Measurements from ENCODE around the gene PCBP3.
"Not testable (repeated sequence)": the region's sequence is repeated elsewhere in the genome, so short reads cannot be mapped to it uniquely, and the experiment has no call there.

The PCBP3 gene

DNA sequence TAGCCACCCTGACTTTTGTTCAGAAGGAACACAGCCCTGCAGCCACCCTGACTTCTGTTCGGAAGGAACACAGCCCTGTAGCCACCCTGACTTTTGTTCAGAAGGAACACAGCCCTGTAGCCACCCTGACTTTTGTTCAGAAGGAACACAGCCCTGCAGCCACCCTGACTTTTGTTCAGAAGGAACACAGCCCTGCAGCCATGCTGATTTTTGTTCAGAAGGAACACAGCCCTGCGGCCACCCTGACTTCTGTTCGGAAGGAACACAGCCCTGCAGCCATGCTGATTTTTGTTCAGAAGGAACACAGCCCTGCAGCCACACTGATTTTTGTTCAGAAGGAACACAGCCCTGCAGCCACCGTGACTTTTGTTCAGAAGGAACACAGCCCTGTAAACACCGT lies 208.9 kb downstream of the PCBP3 start:
- not testable (repeated sequence) for DNase-seq

DNA sequence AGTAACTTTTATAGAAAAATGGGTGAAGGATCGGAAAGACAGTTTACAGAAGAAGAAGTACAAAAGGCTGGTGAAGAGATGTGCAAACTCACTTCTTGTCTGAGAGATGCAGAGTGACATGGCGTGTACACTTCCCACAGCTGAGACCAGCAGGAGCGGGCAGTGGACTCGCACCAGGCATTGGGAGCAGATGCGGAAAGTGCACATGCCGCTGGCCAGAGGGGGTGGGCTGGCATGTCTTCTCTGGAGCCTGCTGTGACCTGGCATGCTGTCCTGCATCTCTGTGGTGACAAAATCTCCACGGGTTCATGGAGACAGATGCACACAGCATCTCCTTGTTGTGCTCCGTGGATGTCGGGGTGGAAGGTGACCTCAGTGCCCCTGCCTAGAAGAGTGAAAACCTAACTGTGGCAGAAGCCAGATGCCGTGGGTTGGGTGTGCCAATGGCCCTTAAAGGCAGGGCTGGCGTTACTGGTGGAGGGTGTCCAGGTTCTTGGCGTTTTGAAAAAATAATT lies 209.4 kb downstream of the PCBP3 start:
- DNase-seq = no peak

GRCh38 chr21:45853703-45854342 lies 210.3 kb downstream of the PCBP3 start:
- no peak for DNase-seq

DNA sequence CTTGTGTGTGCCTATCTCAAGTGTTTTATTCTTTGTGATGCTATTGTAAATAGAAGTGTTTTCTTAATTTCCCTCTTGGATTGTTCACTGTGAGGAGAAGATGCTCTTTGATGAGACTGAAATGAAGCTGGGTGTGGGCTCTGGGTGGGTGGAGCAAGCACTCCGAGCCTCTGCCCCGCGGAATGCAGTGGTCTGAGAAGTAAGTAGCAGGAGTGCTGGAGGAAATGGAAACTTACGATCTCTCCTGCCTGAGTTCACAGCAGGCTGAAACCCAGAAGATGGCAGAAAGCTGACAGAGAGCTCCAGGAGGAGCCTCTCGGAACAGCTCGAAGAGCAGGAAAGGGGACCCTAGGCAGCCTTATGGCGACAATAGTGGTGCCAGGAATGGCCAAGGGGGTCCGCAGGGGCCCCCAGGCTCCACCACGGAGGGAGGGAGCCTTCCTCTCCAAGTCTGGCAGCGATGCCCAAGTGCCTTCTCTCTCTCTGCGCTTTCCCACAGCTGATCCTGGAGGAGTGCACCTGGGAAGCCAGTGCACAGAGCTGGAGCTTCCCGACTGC lies 211.2 kb downstream of the PCBP3 start:
- no peak for DNase-seq

DNA sequence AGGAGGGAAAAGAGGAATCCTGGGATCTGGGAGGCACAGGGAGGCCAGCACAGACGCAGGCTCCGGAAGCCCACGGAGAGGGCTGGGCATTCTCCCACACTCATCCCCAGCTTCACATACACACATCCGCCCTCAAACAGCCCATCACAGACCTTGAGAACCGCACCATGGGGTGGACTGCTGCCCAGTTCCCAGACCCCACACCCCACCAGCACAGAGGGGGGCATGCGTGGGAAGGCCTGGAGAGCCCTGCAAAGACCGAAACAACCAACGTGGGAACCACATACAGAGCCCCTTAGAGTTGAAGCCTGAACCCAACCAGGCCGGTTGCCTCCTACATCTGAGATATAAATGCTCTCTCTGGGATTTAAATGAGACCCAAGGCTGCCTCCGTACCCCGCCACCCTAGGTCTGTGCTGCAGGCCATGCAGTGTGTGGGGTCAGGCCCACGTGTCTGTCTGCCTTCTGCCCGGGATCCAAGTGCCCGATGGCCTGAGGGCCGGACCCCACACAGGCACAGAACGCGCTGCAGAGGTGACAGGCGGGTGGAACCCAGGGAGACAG lies 211.8 kb downstream of the PCBP3 start:
- no peak for DNase-seq

DNA sequence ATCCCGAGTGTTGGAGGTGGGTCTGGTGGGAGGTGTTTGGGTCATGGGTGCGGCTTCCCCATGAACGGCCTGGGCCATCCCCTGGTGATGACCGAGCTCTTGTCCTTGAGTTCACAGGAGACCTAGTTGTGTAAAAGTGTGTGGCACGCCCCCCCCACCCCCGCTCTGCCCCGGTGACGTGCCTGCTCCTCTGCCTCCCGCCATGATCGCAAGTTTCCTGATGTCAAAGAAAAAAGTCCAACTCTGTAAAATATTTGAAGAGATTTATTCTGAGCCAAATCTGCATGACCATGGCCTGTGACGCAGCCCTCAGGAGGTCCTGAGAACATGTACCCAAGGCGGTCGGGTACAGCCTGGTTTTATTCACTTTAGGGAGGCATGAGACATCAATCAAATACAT lies 212.9 kb downstream of the PCBP3 start:
- DNase-seq = no peak

- DNase-seq = no peak
These were observed 213.4 kb downstream of the PCBP3 start for GRCh38 chr21:45856906-45857305.

DNA sequence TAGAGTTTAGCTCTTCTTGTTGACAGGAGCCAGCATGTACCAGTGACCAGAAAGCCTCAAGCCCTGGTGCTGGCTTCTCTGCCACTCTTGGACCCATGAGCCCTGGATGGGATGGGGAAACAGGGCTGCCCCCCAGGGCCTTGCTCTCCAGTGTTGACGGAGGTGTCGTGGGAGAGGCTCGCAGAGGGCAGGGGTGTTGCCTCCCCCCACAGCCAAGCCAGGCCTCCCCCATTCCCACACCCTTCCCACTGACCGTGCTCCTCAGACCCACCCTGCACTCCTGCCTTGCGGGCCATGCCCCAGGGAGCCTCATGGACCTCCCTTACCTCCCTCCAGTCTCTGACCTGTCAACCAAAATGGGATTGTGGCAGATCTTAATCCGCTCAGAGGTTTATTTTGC lies 214.2 kb downstream of the PCBP3 start:
- no peak for DNase-seq

DNA sequence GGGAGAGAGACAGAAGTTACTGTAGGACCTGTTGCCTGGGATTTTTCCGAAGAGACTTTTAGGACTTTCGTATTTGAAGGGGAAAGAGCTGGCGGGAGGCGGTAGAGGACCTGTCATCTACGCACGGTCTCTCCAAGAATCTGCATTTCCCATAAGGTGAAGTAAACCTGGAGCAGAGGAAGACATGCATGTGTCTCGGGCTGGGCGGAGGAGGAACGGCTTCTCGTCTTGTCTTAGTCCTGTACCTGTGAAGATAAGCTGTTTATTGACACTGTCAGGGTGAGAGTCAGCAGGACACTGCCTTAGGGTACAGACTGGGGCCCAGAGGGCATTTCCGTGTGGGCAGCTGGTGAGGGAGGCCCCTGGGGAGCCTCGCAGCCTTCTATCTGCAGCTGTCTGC lies 214.7 kb downstream of the PCBP3 start:
- DNase-seq = no peak

DNA sequence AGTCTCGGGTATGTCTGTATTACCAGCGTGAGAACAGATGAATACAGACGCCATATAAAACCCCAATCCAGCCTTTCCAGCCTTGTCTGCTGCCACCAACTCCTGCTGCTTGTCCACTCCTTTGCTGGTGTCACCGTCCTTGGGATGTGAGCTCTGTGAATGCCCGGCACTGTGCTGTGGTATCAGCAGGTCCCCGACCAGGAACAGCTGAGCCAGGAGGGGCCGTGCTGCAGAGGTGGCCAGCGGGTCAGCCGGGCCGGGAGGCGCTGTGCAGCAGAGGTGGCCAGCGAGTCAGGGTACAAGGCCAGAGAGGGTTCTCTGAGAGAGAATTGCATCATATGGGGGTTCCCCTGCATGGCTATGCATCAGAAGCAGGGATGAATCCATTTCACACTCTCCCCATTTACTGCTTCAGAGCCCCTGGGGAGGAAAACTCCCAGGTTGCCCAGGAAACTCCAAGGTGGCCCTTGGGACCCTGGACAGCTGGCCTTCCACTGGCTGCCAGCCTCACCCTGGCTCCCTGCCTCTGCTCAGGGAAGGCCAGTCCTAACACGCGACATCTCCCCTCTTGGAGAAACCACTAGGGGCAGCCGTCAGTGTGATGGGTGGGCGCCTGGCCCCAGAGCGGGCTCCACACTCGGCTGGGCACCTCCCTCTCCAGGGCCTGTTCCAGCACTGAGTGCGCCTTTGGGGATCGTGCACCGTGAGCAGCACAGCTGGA lies 215.7 kb downstream of the PCBP3 start:
- DNase-seq = no peak

DNA sequence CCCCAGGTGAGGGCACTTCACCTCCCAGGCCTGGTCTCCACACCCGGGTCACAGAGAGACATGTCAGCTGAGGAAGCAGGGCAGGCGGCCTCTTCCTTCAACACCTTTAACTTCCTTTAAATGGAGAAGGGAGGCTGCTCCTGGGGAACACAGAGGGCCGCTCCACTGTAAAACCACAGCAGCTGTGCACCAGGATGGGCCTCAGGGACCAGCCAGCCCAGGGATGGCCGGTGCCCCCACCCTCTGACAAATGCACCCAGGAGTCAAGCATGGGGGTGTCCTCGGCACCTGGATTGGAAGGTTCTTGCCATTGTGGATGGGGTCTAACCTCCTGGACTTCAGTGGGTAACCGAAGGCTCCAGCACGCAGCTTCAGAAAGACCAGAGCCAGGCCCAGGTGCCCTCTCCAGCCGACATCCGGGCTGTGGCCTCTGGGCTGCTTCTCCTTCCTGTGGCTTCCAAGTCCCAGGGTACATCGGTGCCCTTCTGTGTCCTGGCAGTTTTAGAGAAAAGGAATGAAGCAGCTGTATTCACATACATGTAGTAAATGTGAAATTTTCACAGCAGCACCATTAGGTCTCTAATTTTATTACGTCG lies 216.3 kb downstream of the PCBP3 start:
- no peak for DNase-seq

- no peak for DNase-seq
These were observed 217.1 kb downstream of the PCBP3 start for GRCh38 chr21:45860493-45861155.

GRCh38 chr21:45861156-45861870 lies 217.8 kb downstream of the PCBP3 start:
- DNase-seq = no peak

DNA sequence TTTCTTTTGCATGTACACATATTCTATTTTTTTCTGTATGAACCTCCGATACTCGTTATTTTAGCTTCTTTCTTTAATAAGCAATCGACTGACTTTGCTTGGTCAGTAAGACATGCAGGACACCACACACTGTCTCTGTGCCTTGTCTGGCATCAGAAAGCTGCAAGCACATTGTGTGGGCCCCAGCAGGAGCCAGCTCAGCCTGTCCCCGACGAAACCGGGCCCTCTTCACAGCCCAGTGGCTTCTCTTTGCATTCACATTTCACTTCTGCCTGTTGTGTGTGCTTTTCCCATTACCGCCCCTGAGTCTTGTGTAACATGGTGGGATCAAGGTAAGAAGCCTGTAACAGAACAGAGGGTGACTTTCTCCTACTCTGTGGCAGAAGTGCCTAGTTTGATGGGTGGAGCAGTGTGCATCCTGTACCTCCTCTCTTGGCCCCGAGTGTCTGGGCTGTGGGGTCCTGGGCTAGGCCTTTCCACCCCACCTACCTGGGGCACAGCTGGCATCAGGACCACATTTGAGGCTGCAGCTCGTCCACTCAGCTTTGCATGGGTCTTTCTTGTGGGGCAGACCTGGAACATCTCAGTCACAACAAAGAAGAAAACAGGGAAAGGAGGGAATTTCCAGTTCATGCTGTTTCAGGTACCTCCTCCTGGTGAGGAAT lies 219.2 kb downstream of the PCBP3 start:
- DNase-seq = no peak

GRCh38 chr21:45863267-45863666 lies 219.7 kb downstream of the PCBP3 start:
- no peak for DNase-seq

GRCh38 chr21:45863751-45864150 lies 220.2 kb downstream of the PCBP3 start:
- no peak for DNase-seq

- no peak for DNase-seq
These were observed 220.9 kb downstream of the PCBP3 start for GRCh38 chr21:45864436-45864835.

GRCh38 chr21:45865106-45865835 lies 221.7 kb downstream of the PCBP3 start:
- no peak for DNase-seq

DNA sequence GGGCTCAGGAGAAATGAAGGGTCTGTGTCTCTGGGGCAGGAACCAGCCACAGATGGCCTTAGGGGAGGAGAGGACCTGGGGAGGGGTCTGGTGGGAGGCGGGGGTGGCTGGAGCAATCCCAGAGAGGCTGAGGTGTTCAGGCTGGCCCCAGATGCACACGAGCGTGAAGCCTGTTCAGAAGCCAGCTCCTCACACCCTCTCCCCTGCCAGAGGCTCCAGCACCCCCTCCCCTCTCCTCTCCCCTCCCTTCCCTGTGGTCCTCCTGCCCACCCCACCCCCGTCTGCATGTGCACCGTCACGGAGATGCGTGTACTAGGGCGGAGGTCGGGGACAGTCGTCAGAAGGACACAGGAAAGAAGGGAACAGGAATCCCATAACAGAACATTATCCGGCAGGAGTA lies 223.0 kb downstream of the PCBP3 start:
- DNase-seq = no peak

- no peak for DNase-seq
These were observed 223.6 kb downstream of the PCBP3 start for GRCh38 chr21:45867041-45867666.

All from cerebellar nuclear complex (tissue), 1 donor.